DMS79 (cell line): Measurements from ENCODE around the gene FAM107A.

Source experiments
- DNase-seq: peaks from one replicate; lab custom pipeline; 2025; lab: John Stamatoyannopoulos, UW

The FAM107A gene

GRCh38 chr3:58567251-58567515 lies 10.0 kb downstream of the FAM107A start:
- no peak for DNase-seq

- DNase-seq, result no peak
Measured at GRCh38 chr3:58566398-58567250, 10.6 kb downstream of the FAM107A start.

DNA sequence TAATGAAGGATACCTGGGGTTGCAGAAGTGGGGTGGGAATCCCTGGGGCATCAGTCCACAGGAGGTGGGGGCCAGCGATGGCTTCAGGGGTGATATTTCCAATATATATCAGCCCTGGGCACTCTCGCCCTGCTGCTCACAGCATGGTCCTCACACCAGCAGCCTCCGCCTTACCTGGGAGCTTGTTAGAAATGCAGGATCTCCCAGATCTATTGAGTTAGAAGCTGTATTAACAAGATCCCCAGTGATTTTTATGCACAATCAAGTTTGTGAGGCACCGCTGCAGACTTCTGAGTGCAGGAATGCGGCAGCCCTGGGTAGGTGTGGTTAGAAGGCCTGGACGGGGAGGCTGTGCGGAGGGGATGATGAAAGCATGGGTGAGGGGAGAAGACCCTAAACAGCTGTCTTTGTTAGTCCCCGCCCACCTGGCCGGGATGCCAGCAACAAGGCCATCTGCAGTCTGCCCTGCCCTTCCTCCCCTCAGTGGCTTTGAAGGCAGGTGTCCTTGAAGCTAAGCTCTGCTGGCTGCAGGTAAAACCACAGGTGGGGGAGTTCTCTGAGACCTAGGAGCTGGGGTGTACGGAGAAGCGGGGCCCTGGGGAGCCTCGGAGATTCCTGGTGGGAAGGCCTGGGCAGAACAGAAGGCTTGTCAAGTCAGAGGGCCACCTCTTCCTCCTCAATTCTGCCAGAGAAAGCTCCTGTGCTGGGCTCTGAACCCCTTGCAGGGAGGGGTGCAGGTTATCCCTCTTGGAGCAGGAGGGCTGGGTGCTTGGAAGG lies 11.4 kb downstream of the FAM107A start:
- DNase-seq, result no peak

DNA sequence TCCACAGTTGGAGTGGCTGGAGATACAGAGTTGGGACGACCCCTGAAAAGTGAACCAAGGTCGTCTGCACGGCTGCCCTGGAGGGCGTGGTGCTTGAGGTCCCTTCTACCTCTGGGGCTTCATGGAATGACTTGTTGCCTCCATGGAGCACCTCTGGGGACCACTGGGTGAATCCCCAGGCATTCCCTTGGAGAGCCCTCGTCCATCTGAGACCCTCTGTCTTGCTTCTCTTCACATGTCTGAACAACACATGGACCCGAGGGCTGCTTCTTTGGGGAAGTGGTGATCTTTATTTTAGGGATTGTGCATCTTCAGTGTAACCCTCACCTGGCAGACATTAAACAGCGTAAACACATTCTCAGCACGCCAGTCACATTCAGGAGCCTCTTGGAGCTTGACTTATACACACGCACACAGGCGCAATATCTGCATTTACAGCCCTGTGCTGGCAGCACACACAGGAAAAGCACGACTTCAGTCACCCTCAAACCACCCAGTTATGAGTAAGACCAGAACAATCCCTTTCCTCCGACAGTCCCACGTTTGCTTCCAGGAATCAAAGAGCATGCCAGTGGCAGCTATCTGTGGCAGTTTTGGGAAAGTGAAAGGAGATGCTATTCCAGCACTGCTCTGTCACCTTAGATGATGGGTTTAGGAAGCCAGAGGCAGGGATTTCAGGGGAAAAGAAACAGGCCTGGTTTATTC lies 12.6 kb downstream of the FAM107A start:
- DNase-seq, result no peak

DNA sequence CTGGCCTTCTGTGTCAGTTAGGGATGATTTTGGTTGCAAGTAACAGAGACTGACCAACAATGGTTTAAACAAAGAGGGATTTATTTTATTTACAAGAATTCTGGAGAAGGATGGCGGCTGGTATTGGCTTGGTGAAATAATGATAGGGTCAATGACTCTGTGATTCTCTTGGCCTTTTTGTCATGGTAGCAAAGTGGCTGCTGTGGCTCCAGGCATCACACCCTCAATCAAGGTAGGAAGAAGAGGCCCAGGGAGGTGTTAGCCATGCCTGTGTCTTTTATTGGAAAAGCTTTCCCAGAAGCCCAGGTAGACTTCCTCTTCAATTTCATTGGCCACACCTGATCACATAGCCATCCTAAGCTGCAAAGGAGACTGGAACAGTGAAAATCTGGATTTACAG lies 13.1 kb downstream of the FAM107A start:
- DNase-seq, result no peak

DNA sequence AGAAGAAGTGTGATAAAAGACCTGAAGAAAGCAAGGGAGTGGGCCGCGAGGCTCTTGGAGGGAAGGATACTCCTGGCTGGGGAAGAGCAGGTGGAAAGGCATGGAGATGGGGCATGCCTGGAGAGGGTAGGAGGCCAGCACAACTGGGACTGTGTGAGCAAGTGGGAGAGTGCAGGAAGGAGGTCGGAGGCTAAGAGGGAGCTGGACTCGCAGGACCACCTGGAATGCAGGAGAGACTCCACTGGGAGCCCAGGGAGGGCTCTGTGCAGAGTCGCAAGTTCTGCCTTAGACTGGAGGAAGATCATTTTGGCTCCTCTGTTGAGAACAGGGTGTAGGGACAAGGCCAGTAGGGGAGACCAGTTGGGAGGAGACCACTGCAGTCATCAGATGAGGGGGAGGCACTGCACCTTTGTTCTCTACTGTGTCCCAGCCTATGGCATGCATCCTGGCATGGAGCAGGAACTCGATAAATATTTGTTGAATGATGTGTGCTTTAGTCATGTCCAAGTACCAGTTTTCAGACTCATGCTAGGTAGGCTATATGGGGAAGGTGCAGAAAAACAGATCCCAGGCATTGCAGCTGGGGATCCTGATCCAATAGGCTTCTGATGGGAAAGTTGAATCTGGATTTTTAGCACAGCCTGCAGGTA lies 13.7 kb downstream of the FAM107A start:
- no peak for DNase-seq

GRCh38 chr3:58562498-58562897 lies 14.7 kb downstream of the FAM107A start:
- DNase-seq, result no peak

- no peak for DNase-seq
Measured at GRCh38 chr3:58560771-58561311, 16.4 kb downstream of the FAM107A start.

GRCh38 chr3:58559586-58559985 lies 17.6 kb downstream of the FAM107A start:
- DNase-seq, result no peak

DNA sequence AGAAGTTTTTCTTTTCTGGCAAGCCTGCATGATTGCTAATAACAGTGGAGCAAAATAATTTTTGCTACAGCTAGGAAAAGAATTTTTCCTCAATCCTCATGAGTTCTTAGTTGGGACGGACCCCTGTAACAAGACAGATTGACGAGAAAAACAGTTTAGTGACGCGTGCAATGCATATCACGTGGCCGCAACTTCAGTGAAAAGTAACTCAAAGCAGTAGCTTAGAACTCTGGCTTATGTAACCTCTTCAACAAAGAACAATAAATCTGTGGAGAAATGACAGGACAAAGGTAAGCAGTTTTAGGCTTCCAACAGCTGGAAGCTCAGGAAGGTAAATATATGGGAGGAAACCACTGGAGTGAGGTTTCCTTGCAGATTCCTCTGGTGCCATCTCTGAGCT lies 19.7 kb downstream of the FAM107A start:
- DNase-seq, result no peak

GRCh38 chr3:58556761-58557221 lies 20.4 kb downstream of the FAM107A start:
- no peak for DNase-seq

DNA sequence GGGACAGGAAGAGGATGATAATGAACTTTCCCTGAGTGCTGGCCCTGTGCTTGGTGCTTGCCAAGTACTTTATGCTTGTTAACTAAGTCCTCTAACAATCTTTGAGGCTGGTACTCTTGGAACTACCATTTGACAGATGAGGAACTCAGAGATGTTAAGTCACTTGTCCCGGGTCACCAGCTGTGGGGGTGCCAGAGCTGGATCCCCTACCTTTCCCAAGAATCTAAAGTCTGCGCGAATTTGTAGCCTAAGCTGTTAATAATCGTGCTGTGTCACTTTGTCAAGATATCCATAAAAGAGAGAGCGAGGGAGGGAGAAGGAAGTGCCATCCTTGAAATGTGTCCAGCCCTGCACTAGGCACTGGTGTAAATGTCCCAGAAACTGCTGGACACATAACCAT lies 21.2 kb downstream of the FAM107A start:
- no peak for DNase-seq

DNA sequence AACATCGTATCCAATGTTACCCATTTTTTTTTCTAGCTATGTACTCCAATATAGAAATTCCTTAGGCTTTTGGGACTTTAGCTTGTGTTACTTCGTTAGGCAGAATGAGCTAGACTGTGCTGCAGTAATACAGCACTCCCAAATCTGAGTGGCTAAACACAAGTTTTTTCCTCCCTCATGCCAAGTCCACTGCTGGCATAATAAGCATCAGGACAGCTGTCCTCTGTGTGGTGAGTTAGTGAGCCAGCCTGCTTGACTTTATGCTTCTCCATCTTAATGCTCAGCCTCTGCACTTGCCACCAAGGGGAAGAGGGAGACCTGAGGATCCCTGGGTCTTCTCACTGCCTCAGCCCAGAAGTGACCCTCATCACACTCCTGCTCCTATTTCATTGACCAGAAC lies 22.0 kb downstream of the FAM107A start:
- DNase-seq, result no peak

GRCh38 chr3:58553003-58553402 lies 24.2 kb downstream of the FAM107A start:
- no peak for DNase-seq

DNA sequence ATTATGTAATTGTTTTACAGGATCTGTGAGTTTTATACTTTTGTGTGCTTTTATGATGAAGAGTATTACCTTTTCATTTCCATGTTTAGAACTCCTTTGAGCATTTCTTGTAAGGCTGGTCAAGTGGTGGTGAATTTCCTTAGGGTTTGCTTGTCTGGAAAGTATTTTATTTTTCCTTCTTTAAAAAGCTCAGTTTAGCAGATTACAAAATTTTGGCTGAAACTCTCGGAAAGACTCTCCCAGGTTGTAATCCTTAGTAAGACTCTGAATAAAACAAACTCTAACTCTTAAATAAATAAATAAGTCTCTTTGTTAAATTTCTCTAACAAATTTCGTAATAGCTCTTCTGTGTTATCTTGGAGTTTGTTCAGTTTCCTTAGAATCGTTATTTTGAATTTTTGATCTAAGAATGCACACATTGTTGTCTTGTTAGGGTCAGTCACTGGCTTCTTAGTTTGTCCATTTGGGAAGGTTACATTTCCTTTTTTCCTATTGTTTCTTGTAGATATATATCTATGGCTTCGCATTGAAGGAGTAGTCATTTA lies 25.5 kb downstream of the FAM107A start:
- no peak for DNase-seq

- no peak for DNase-seq
Measured at GRCh38 chr3:58544541-58544940, 32.6 kb downstream of the FAM107A start.

- DNase-seq, result no peak
Measured at GRCh38 chr3:58540176-58540858, 36.9 kb downstream of the FAM107A start.

GRCh38 chr3:58539626-58540025 lies 37.6 kb downstream of the FAM107A start:
- no peak for DNase-seq

- no peak for DNase-seq
Measured at GRCh38 chr3:58537412-58538301, 39.5 kb downstream of the FAM107A start.
